Spleen (tissue), 11 donors: ENCODE data around the gene NLRP6. TPM values are rescaled to one million over a fixed set of nuclear protein-coding genes. Genes with fewer than 3 reads are reported as not detected.
"Not testable (repeated sequence)": the region's sequence is repeated elsewhere in the genome, so short reads cannot be mapped to it uniquely, and the experiment has no call there.

Experiments used
- DNase-seq: peaks from one replicate; pipeline ENCODE4 v3.0.0-alpha.2; 2020
- H3K27ac ChIP-seq, 8 donors: fragments of 200-600 bp; sonication (generic) in 7 of 8; 1 replicate in 4 of 8; 2 replicates in 4 of 8; pipeline versions ENCODE4 v1.5.0 to v1.8.0; 2016 to 2021; ENCODE audit warnings: inconsistent platforms in 4 of 8, mild to moderate bottlenecking in 4 of 8, moderate library complexity in 1 of 8
- H3K27me3 ChIP-seq, 7 donors: fragments of 200-600 bp; sonication (generic) in 6 of 7; replicated peaks in 1 of 7; 1 replicate in 4 of 7; 2 replicates in 3 of 7; pipeline versions ENCODE4 v1.5.0 to v1.8.0; 2016 to 2021; ENCODE audit warnings: inconsistent platforms in 3 of 7, mild to moderate bottlenecking in 1 of 7
- H3K36me3 ChIP-seq, 6 donors: fragments of 200-600 bp; sonication (generic) in 5 of 6; 1 replicate in 4 of 6; 2 replicates in 2 of 6; pipeline versions ENCODE4 v1.5.0 to v1.8.0; 2016 to 2021; ENCODE audit warnings: inconsistent platforms in 2 of 6
- H3K4me1 ChIP-seq, 6 donors: fragments of 200-600 bp; sonication (generic) in 5 of 6; 1 replicate in 3 of 6; 2 replicates in 3 of 6; pipeline versions ENCODE4 v1.5.0 to v1.8.0; 2016 to 2021; ENCODE audit warnings: inconsistent platforms in 3 of 6
- H3K4me3 ChIP-seq, 8 donors: fragments of 200-600 bp; sonication (generic) in 7 of 8; 1 replicate in 4 of 8; 2 replicates in 4 of 8; pipeline versions ENCODE4 v1.5.0 to v1.8.0; 2016 to 2021; ENCODE audit warnings: inconsistent platforms in 4 of 8, mild to moderate bottlenecking in 4 of 8, moderate library complexity in 2 of 8
- H3K9me3 ChIP-seq, 8 donors: fragments of 200-600 bp; sonication (generic) in 7 of 8; 1 replicate in 4 of 8; 2 replicates in 4 of 8; pipeline versions ENCODE4 v1.5.0 to v1.8.0; 2016 to 2021; ENCODE audit warnings: inconsistent platforms in 4 of 8
- CTCF ChIP-seq, 11 experiments: fragments of 200-600 bp in 7 of 11; fragments of 450-650 bp in 4 of 11; sonication (generic) in 4 of 11; IDR thresholded peaks in 8 of 11; conservative IDR thresholded peaks in 3 of 11; 1 replicate in 7 of 11; 2 replicates in 4 of 11; pipeline versions ENCODE4 v1.4.0 to v1.8.0; 2016 to 2021; ENCODE audit warnings: antibody characterized with exemption in 11 of 11, inconsistent platforms in 4 of 11, mild to moderate bottlenecking in 1 of 11
- POLR2A ChIP-seq, 3 donors: fragments of 450-650 bp; IDR thresholded peaks; one replicate each; pipeline ENCODE4 v1.5.1; 2017; ENCODE audit warnings: antibody characterized with exemption in 3 of 3, mild to moderate bottlenecking in 1 of 3
- POLR2AphosphoS5 ChIP-seq, 3 donors: sonication (generic); formaldehyde crosslinking; IDR thresholded peaks; one replicate each; pipeline ENCODE4 v1.5.1; 2017; ENCODE audit warnings: antibody characterized with exemption in 3 of 3
- WGBS, 5 donors: extraction: QIAGEN DNeasy Blood & Tissue Kit in 3 of 5; methylation state at CpG; one replicate each; pipeline versions ENCODE4 v1.1.5 to v1.1.7; 2013 to 2018; 5-methylcytosine and 5-hydroxymethylcytosine counted together
- intact Hi-C: fragments of 100-400 bp; cut with DNase I; formaldehyde crosslinking; loops from one replicate; pipeline ENCODE4 v1.15.0; 2023; ENCODE audit warnings: low total_unique reads
- polyA plus RNA-seq, 3 donors: library from polyadenylated mRNA; stranded (reverse); fragments of 200-250 nt; gene quantifications; one replicate each; pipeline ENCODE4 v1.2.1, GENCODE V29; 2013
- total RNA-seq, 7 donors: library from RNA; depleted of rRNA in 3 of 7; stranded (reverse); fragments of >200 nt in 3 of 7; fragmentation: NEBNext Ultra II Directional in 4 of 7; extraction: Animal tissue kit (Norgen Biotek cat#: 25700) in 4 of 7; gene quantifications; one replicate each; pipeline versions ENCODE4 v1.1.0 to v1.2.1, GENCODE V29; 2016 to 2021
- donor health status: healthy with polysubstance abuse.
- donor health status: DM: no; HTN: no; CAD: no; lungs with moderate emphysema.
- donor health status: DM: no; HTN: no; CAD: no.
- donor health status: Bipolar disorder and iron deficiency.
- donor health status: healthy.
- donor health status: DM: no; HTN: no; CAD: no.
- donor health status: DM: yes; HTN: yes; CAD: no.

Gene NLRP6
- total and polyA plus RNA-seq, 10 donors: 0.15 to 30.9 (median 5.8) TPM

- H3K27ac ChIP-seq: peak overlapping the region in 5 of 8 donors; percentile 21 to 77 (median 60)
- peaks cover 0 to 14% (median 10%) of the 10 kb centered on the region in 8 donors for H3K9me3 ChIP-seq
Observed at GRCh38 chr11:266676-267439, 11.3 kb upstream of the NLRP6 start.

GRCh38 chr11:267491-267994, 10.7 kb upstream of the NLRP6 start:
- H3K4me3 ChIP-seq: peak overlapping the region; percentile 34 to 86 (median 54)
- WGBS, 5 donors: 15 to 32% (median 23%) methylated on average over 17 of the region's 18 CpGs
- H3K4me1 ChIP-seq: peaks cover 0 to 43% (median 19%) of the 10 kb centered on the region in 6 donors
- no peak for TF ChIP-seq CTCF (IDR thresholded peaks at IDR 0.05 in 8 of 11, conservative IDR thresholded peaks at IDR 0.05 in 3 of 11)
- peak; percentile 14 to 88 (median 69) for TF ChIP-seq POLR2AphosphoS5 (IDR thresholded peaks at IDR 0.05)
- TF ChIP-seq POLR2A (IDR thresholded peaks at IDR 0.05): peak in 1 of 3 donors; percentile 35
- peak; percentile 91 for DNase-seq
- peak overlapping the region; percentile 86 to 99 (median 96) for H3K27ac ChIP-seq
- peaks cover 0 to 14% (median 10%) of the 10 kb centered on the region in 8 donors for H3K9me3 ChIP-seq
- H3K36me3 ChIP-seq: no peaks in the 10 kb centered on the region
- no peaks in the 10 kb centered on the region for H3K27me3 ChIP-seq
- intact Hi-C loops: no loop called here

More at GRCh38 chr11:266676-267439, 11.3 kb upstream of the NLRP6 start:
- WGBS, 5 donors: 67 to 94% (median 74%) methylated on average over 4 to 6 of the region's 13 CpGs
- H3K27me3 ChIP-seq: no peaks in the 10 kb centered on the region
- peaks cover 0 to 43% (median 19%) of the 10 kb centered on the region in 6 donors for H3K4me1 ChIP-seq
- H3K4me3 ChIP-seq: peak overlapping the region in 1 of 8 donors; percentile 34
- DNase-seq: peak; percentile 83
- no peak for TF ChIP-seq POLR2AphosphoS5 (IDR thresholded peaks at IDR 0.05)
- no peak for TF ChIP-seq CTCF (IDR thresholded peaks at IDR 0.05 in 8 of 11, conservative IDR thresholded peaks at IDR 0.05 in 3 of 11)
- TF ChIP-seq POLR2A (IDR thresholded peaks at IDR 0.05): no peak
- intact Hi-C loops: no loop called here
- no peaks in the 10 kb centered on the region for H3K36me3 ChIP-seq

- DNase-seq: peak; percentile 93
- H3K9me3 ChIP-seq: peaks cover 0 to 14% (median 10%) of the 10 kb centered on the region in 8 donors
- H3K36me3 ChIP-seq, H3K27me3 ChIP-seq, intact Hi-C loops: not testable (repeated sequence)
- 10 to 18% (median 16%) methylated on average over 16 of the region's 16 CpGs for WGBS, 5 donors
- H3K4me1 ChIP-seq: peaks cover 0 to 43% (median 19%) of the 10 kb centered on the region in 6 donors
- peak overlapping the region; percentile 86 to 99 (median 96) for H3K27ac ChIP-seq
- TF ChIP-seq CTCF (IDR thresholded peaks at IDR 0.05 in 8 of 11, conservative IDR thresholded peaks at IDR 0.05 in 3 of 11): peak in 6 of 11 experiments; percentile 7 to 46 (median 26)
- TF ChIP-seq POLR2AphosphoS5 (IDR thresholded peaks at IDR 0.05): peak; percentile 0 to 83 (median 76)
- peak overlapping the region; percentile 18 to 86 (median 54) for H3K4me3 ChIP-seq
Observed at GRCh38 chr11:268716-269145, 9.5 kb upstream of the NLRP6 start.
